T-helper 17 cell (primary cell): Measurements from ENCODE around the gene RELB. TPM values are rescaled to one million over a fixed set of nuclear protein-coding genes. Genes with fewer than 3 reads are reported as not detected.
A peak's percentile ranks its signal among the peaks of the same experiment; 100 is the strongest.

Experiments used
- ATAC-seq: fragments of 150-1000 bp; cut with Tn5 transposase; 2 replicates; pipeline ENCODE4 v1.10.0; 2021; ENCODE audit warnings: mild to moderate bottlenecking, moderate library complexity
- DNase-seq, 3 donors: peaks; one replicate each; pipeline versions ENCODE4 v3.0.0 to v3.0.0-alpha.2; 2020 to 2021
- H3K9me3 ChIP-seq: one replicate; pipeline ENCODE4 v1.7.0; 2013; ENCODE audit warnings: low read length, mild to moderate bottlenecking; ENCODE audit not compliant: control insufficient read depth, poor library complexity, severe bottlenecking
- H3K27ac Mint-ChIP-seq: one replicate; pipeline ENCODE4 v1.8.0; 2022; ENCODE audit warnings: mild to moderate bottlenecking, moderate library complexity, mixed read lengths
- H3K27me3 Mint-ChIP-seq: one replicate; pipeline ENCODE4 v1.8.0; 2022; ENCODE audit warnings: mixed read lengths
- H3K36me3 Mint-ChIP-seq: one replicate; pipeline ENCODE4 v1.8.0; 2022; ENCODE audit warnings: low read depth, mixed read lengths
- H3K4me1 Mint-ChIP-seq: one replicate; pipeline ENCODE4 v1.8.0; 2022; ENCODE audit warnings: mild to moderate bottlenecking, mixed read lengths
- H3K4me3 Mint-ChIP-seq: one replicate; pipeline ENCODE4 v1.8.0; 2022; ENCODE audit warnings: mild to moderate bottlenecking, moderate library complexity, mixed read lengths
- total RNA-seq, 4 donors: library from RNA in 2 of 4; stranded (reverse) in 2 of 4; gene quantifications; one replicate each; pipeline ENCODE4 v1.2.3 and lab custom pipeline; 2022 to 2026

The RELB gene
- total RNA-seq, 2 donors from 2014 or later, result 128 to 136 TPM

DNA sequence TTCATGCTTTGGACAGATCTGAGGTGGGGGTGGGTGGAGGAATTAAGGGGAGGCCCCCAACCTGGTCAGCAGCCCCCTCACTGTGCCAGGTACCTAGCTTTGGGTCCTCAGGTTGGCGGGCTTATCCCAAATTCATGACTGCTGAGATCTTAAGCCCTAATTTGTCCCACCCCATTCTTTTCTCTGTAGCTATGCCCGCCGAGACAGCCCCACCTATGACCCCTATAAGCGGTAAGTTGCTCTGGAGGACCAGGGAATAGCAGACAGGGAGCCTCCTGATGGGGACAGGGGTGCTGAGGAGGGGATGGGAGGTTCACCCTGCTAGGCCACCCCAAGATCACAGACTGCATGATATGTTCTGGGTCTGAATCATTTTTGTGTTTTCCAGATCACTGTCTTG, 60.7 kb downstream of the RELB start:
- peaks cover 16% of the 10 kb centered on the region for H3K36me3 Mint-ChIP-seq
- H3K9me3 ChIP-seq, result no peaks in the 10 kb centered on the region
- no peak overlapping the region for H3K4me3 Mint-ChIP-seq
- H3K27ac Mint-ChIP-seq, result no peak overlapping the region
- no peak for ATAC-seq
- peaks cover 13% of the 10 kb centered on the region for H3K4me1 Mint-ChIP-seq
- no peak for DNase-seq
- no peaks in the 10 kb centered on the region for H3K27me3 Mint-ChIP-seq

DNA sequence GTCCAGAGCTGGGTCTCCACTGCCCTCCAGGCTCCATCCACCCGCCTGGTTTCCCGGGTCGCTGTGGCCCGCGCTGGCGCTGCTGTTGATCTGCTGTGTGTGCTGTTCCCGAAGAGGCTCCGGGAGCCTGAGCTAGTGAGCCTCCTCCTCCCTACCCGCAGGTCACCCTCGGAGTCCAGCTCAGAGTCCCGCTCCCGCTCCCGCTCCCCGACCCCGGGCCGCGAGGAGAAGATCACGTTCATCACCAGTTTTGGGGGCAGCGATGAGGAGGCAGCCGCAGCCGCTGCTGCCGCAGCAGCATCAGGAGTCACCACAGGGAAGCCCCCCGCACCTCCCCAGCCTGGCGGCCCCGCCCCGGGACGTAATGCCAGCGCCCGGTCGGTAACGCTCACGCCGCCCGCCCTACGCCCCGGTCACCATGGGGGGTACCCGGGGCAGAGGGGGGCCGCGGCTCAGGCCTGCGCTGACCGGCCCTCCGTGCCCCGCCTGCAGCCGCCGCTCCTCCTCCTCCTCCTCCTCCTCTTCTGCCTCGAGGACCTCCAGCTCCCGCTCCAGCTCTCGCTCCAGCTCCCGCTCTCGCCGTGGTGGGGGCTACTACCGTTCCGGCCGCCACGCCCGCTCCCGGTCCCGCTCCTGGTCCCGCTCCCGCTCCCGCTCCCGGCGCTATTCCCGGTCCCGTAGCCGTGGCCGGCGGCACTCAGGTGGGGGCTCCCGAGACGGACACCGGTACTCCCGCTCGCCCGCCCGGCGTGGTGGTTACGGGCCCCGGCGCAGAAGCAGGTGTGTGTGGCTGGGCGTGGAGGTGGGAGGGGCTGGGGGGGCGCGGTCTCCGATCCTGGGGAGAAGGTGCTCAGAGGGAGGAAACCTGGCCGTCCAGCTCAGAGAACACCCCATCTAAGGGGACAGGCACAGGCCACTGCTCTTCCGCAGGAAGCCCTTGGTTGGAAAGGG, 62.9 kb downstream of the RELB start:
- no peak overlapping the region for H3K4me3 Mint-ChIP-seq
- H3K9me3 ChIP-seq, result no peaks in the 10 kb centered on the region
- H3K27ac Mint-ChIP-seq, result no peak overlapping the region
- H3K4me1 Mint-ChIP-seq, result peaks cover 3% of the 10 kb centered on the region
- peaks cover 3% of the 10 kb centered on the region for H3K36me3 Mint-ChIP-seq
- DNase-seq (no peak), ATAC-seq (no peak)
- H3K27me3 Mint-ChIP-seq, result no peaks in the 10 kb centered on the region

DNA sequence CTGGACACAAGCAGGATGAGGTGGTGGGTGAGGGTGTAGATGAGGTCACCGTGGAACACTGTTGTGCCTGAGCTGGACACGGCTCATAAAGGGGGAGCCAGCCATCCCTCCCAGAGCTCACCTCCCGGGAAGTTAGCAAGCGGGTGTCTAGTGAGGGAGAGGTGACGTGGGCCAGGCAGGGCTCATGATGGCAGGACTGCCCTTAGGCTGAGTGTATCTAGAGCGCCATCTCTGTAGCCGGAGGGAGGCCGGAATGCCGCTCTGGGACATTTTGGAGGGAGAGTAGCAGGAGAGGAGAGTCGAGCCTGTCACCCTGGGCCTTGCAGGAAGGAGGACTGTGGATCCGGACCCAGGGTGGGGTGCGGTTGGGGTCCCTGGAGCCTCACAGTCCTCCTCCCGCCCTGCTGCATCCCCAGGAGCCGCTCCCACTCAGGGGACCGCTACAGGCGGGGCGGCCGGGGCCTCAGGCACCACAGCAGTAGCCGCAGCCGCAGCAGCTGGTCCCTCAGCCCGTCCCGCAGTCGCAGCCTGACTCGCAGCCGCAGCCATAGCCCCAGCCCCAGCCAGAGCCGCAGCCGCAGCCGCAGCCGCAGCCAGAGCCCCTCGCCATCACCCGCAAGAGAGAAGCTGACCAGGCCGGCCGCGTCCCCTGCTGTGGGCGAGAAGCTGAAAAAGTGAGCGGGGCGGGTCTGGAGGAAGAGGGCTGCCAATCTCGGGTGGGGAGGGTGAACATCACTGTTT, 65.8 kb downstream of the RELB start:
- Mint-ChIP-seq H3K27me3 (no peaks in the 10 kb centered on the region), H3K36me3 (peaks cover 2% of the 10 kb centered on the region), H3K4me3 (no peak overlapping the region), H3K4me1 (no peaks in the 10 kb centered on the region), H3K27ac (no peak overlapping the region)
- ATAC-seq (no peak), DNase-seq (no peak)
- H3K9me3 ChIP-seq, result no peaks in the 10 kb centered on the region

DNA sequence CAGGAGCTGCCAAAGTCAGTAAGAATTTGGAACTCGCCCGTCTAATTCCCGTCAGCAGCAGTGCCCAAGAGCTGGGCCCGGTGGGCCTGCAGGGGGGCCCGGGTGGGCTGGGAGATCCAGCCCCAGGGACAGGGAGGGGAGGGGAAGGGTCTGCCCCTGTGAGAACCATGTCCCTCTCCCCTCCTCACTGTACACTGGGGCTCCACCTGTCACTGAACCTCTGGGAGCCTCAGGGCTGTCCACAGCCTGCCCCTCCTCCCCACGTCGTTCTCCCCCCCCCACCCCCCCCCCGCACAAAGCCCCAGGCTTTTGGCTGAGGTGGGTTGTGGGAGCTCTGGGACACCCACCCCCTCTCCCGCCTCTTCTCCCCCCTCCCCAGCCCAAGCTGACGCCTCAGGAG, 66.8 kb downstream of the RELB start:
- no peak for ATAC-seq
- no peak overlapping the region for H3K4me3 Mint-ChIP-seq
- H3K27me3 Mint-ChIP-seq, result no peaks in the 10 kb centered on the region
- H3K4me1 Mint-ChIP-seq, result no peaks in the 10 kb centered on the region
- H3K36me3 Mint-ChIP-seq, result peaks cover 2% of the 10 kb centered on the region
- no peak overlapping the region for H3K27ac Mint-ChIP-seq
- H3K9me3 ChIP-seq, result no peaks in the 10 kb centered on the region
- no peak for DNase-seq

DNA sequence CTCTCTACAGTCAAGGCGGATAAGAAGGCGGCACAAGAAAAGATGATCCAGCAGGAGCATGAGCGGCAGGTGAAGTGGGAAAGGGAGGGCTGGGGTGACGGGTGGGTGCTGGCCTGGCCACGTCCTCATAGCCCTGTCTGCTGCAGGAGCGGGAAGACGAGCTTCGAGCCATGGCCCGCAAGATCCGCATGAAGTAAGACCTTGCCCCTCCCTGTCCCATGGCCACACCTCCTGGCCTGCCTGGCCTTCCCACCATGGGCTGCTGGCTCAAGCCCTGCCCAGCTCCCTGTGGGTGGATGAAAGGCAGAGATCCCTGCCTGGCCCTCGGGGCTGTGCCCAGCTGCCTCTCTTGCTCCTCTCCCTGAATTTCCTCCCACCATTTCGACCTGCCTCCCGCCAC, 67.8 kb downstream of the RELB start:
- no peaks in the 10 kb centered on the region for H3K27me3 Mint-ChIP-seq
- no peak for ATAC-seq

DNA sequence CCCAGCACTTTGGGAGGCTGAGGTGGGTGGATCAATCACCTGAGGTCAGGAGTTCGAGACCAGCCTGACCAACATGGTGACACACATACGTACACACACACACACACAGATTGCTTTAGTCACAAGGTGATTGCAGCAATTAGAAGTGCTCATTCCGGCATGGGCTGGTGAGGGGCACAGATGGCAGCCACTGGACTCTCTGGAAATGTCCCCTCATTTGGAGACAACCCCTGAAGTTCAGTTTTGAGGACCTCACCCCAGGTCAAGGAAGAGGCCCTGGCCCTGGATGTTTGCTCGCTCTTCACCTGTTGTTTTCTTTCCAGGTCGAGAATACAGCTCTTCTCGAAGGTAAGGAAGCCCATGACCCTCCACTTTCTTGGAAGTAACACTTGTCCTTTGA, 69.0 kb downstream of the RELB start:
- H3K9me3 ChIP-seq, result no peaks in the 10 kb centered on the region
- H3K4me1 Mint-ChIP-seq, result no peaks in the 10 kb centered on the region
- no peak overlapping the region for H3K27ac Mint-ChIP-seq
- no peak for ATAC-seq
- no peak for DNase-seq
- peaks cover 2% of the 10 kb centered on the region for H3K36me3 Mint-ChIP-seq
- no peak overlapping the region for H3K4me3 Mint-ChIP-seq
- no peaks in the 10 kb centered on the region for H3K27me3 Mint-ChIP-seq

More for the DNA sequence above, 67.8 kb downstream of the RELB start:
- DNase-seq, result no peak
- H3K9me3 ChIP-seq, result no peaks in the 10 kb centered on the region
- H3K36me3 Mint-ChIP-seq, result peaks cover 2% of the 10 kb centered on the region
- peak overlapping the region; percentile 49 for H3K27ac Mint-ChIP-seq
- peak overlapping the region; percentile 36 for H3K4me3 Mint-ChIP-seq
- H3K4me1 Mint-ChIP-seq, result no peaks in the 10 kb centered on the region

DNA sequence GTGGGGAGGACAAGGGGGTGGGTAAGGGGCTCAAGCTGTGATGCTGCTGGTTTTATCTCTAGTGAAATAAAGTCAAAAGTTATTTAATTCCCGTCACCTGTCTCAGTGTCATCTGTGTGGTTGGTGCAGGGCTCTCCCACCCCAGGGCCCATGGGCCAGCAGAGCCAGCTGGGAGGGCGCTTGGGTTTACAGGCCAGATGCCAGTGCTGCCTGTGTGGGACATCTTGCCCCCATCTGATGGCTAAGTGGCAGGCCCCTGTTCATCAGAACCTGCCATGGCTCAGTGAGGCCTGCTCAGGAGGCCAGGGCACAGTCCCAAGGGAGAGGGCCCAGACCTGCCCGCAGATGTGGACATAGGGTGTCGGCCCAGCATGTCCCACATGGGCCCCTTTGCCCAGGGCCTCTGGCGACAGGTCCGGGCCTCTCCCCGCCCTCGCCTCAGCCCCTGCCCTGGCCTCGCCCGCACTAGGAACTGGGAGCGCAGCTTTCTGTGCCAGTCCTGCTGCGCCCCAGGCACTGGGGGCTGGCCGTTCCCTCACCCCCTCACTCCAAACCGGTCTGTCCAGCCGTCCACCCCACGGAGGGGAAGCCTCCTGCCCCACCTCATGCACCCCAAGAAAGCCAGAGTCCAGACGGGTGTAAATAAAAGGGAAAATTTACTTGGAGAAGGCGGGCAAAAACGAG, 69.7 kb downstream of the RELB start:
- peaks cover 2% of the 10 kb centered on the region for H3K36me3 Mint-ChIP-seq
- H3K4me1 Mint-ChIP-seq, result no peaks in the 10 kb centered on the region
- H3K9me3 ChIP-seq, result no peaks in the 10 kb centered on the region
- H3K27me3 Mint-ChIP-seq, result no peaks in the 10 kb centered on the region
- H3K27ac Mint-ChIP-seq, result no peak overlapping the region
- no peak for DNase-seq
- H3K4me3 Mint-ChIP-seq, result no peak overlapping the region
- ATAC-seq, result no peak

DNA sequence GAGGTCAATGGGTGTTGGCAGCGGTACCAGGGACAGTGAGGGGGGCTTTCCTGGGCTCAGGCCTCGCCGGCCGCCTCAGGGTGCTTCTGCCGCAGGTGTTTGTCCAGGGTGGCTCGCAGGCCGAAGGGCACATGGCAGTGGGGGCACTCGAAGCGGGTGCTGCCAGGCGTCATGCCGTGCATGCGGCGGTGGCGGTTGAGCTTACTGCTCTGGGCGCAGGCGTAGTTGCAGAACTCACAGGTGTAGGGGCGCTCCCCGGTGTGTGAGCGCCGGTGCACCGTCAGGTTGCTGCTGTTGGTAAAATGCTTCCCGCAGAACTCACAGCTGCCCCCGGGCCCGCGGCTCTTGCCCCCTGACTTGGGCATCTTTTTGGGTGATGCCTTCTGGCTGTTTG, 70.3 kb downstream of the RELB start:
- ATAC-seq (no peak), DNase-seq (no peak)
- Mint-ChIP-seq H3K4me1 (peaks cover 1% of the 10 kb centered on the region), H3K4me3 (no peak overlapping the region), H3K36me3 (peaks cover 2% of the 10 kb centered on the region), H3K27ac (no peak overlapping the region), H3K27me3 (no peaks in the 10 kb centered on the region)
- H3K9me3 ChIP-seq, result no peaks in the 10 kb centered on the region

DNA sequence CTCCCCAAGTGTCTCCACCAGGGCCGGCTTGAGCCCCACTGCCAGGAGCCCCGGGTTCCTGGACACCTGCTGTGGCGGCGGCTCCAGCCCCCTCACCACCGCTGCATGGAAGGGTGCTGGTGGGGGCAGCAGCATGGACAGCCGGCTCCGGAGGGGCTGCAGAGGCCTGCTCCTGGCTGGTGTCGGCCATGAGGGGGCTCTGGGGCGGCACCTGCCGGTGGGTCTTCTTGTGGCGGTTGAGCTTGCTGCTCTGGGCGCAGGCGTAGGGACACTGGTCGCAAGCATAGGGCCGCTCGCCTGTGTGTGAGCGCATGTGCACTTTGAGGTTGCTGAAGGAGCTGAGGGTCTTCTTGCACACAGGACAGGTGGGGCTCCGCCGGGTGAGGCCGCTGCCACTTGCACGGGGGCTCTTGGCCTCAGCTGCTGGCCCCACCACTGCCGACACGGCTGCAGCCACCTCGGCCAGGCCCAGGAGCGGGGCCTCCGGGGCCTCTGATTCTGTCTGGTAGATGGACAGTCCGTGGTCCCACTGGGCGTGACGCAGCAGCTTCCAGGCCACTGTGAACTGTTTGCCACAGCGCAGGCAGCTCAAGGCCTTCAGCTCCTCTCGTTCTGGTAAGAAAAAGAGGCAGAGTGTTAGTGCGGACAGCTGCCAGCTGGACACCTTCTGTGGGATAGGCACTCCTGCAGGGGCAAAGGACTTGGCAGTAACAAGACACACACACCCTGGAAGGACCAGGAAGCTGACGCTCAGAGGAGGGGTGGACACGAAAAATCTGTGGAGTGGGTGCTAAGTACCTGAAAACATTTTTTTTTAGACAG, 70.9 kb downstream of the RELB start:
- H3K9me3 ChIP-seq, result no peaks in the 10 kb centered on the region
- no peak overlapping the region for H3K27ac Mint-ChIP-seq
- H3K27me3 Mint-ChIP-seq, result no peaks in the 10 kb centered on the region
- no peak overlapping the region for H3K4me3 Mint-ChIP-seq
- H3K36me3 Mint-ChIP-seq, result peaks cover 2% of the 10 kb centered on the region
- DNase-seq (no peak), ATAC-seq (no peak)
- H3K4me1 Mint-ChIP-seq, result peaks cover 7% of the 10 kb centered on the region

DNA sequence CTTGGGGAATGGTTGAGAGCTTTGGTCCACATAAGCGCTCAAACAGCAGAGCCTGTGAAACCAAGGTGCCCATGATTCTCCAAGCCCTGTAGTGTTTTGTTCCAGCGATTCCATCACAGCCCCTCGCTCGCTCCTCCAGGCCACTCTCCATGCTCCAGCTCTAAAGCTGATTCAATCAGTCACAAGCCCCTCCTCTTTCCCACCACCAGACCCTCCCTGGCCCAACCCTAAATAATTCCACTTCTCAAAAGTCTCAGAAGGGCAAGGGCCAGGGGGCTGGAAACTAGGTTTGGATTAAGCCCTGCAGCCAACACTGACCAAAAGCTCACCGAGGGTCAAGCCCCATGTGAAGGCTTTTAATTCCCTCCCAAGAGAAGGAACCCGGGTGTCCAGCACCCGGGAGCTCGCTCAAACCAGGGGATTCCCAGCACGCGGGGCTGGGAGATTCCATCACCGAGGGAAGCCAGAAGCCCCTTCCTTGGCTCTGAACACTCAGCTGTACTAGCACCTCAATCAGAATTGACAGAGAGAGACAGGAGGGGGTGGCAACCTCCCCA, 73.6 kb downstream of the RELB start:
- no peaks in the 10 kb centered on the region for H3K9me3 ChIP-seq
- Mint-ChIP-seq H3K27me3 (no peaks in the 10 kb centered on the region), H3K27ac (peak overlapping the region; percentile 53), H3K4me1 (peaks cover 17% of the 10 kb centered on the region), H3K4me3 (peak overlapping the region; percentile 63), H3K36me3 (no peaks in the 10 kb centered on the region)
- ATAC-seq (no peak), DNase-seq (no peak)

DNA sequence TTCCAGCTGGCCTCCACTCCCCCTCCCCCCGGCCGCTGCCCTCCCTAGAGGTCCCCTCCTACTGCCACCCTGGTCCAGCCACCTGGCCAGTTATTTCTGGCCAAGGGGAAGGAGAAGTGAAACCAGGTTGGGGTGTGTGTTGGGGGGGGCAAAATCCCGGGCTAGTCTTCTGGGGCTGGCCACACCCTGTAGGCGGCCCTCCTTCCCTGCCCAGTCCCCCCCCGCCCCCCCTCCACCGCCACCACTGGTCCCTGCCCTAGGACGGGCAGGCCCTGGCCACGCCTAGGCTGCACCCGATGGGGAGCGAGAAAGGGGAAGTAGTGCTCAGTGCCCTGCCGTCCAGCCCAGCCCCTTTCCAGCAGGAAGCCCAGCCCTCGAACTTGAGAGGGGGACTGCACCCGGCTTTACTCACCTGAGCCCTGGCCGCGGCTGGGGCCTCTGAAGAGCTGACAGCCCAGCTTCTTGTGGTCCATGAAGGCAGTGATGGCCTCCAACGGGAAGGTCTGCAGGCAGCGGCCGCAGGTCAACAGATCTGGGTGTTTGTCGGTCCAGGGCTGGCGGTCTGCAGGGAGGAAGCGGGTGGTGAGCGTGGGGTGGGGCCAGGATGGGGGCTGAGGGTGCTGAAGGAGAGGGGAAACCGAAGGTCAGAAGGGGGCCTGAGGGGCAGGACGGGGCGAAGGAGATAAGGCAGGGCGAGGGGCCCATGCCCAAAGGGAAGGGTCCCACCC, 74.2 kb downstream of the RELB start:
- Mint-ChIP-seq H3K4me1 (peaks cover 17% of the 10 kb centered on the region), H3K27me3 (no peaks in the 10 kb centered on the region), H3K36me3 (no peaks in the 10 kb centered on the region), H3K4me3 (peak overlapping the region; percentile 87), H3K27ac (no peak overlapping the region)
- peak in 1 of 3 donors; percentile 19 for DNase-seq
- H3K9me3 ChIP-seq, result no peaks in the 10 kb centered on the region
- peak; percentile 39 for ATAC-seq
